BJ (cell line): ENCODE results near the gene RGL1. TPM values are rescaled to one million over a fixed set of nuclear protein-coding genes. Genes with fewer than 3 reads are reported as not detected.

ENCODE experiments used
- CTCF ChIA-PET: fragments of 350-600 bp; formaldehyde crosslinking; extraction: SDS; loops from one replicate; lab custom pipeline; 2021; ENCODE audit warnings: antibody characterized with exemption, inconsistent platforms; lab: Yijun Ruan, JAX
- POLR2A ChIA-PET: fragments of 300-600 bp; sonication (Branson Sonifier 250); formaldehyde crosslinking; extraction: SDS; loops from one replicate; lab custom pipeline; 2021; ENCODE audit warnings: antibody characterized with exemption; lab: Charles Lee
- DNase-seq: peaks from one replicate; pipeline ENCODE4 v3.0.0-alpha.2; 2011; ENCODE audit warnings: low read depth
- H3K27me3 ChIP-seq: 2 replicates; pipeline ENCODE4 v1.6.0; 2011; ENCODE audit warnings: low read length; ENCODE audit not compliant: control insufficient read depth, insufficient read depth
- H3K36me3 ChIP-seq: 2 replicates; pipeline ENCODE4 v1.5.1; 2011; ENCODE audit warnings: low read length; ENCODE audit not compliant: control insufficient read depth, insufficient read depth
- H3K4me3 ChIP-seq: 2 replicates; pipeline ENCODE4 v1.5.1; 2011; ENCODE audit warnings: low read depth, mild to moderate bottlenecking, control low read depth, low read length
- polyA plus RNA-seq: library from polyadenylated mRNA; depleted of rRNA; stranded (reverse); fragments of >200 nt; gene quantifications from 2 replicates; pipeline ENCODE4 v1.2.3, GENCODE V29; 2011
- TF ChIP-seq, protein P1 (sequence below): IDR thresholded peaks from 2 replicates; pipeline ENCODE4 v1.5.1; 2011; ENCODE audit warnings: low read depth, mild to moderate bottlenecking, control low read depth, inconsistent platforms, low read length, moderate library complexity; ENCODE audit not compliant: insufficient read depth

The RGL1 gene
- polyA plus RNA-seq, 1 experiment: 9.7 TPM

DNA sequence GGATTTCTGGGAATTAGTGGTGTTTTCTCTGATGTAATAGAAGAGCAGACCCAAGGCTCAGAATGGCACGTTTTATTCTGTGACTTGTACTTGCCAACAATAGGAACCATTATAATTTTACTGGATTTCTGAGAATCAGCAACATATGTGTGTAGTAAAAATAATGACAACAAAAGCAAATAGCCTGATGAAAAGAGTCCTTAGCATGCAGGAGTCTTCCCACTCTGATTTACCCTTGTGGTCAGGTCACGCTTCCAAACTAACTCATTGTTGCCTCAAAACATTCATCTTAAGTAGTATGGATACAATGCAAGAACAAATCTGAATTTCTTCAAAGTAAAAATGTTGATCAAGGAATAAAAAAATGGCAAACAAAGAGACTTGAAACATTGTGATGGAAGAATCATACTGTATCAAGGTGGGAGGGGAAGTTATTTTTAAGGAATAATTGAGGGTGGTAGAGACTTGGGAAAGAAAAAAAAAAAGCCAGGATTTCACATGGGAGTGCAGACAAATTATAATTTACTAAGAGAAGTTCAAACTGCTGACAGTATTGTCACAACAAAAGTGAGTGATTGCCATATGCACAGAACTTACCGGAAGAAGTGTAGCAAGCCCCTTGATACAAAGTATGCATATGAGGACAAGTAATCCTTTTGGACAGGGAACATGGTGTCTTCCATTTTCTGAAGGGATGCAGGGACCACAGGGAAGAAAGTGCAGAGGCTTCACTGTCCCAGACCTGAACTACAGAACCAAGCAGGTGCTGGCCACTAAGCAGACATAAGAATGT, 31.2 kb upstream of the RGL1 start:
- H3K27me3 ChIP-seq: no peaks in the 10 kb centered on the region
- no peak overlapping the region for H3K4me3 ChIP-seq
- POLR2A ChIA-PET: no interaction called here
- CTCF ChIA-PET: no interaction called here
- TF ChIP-seq, protein P1, sequence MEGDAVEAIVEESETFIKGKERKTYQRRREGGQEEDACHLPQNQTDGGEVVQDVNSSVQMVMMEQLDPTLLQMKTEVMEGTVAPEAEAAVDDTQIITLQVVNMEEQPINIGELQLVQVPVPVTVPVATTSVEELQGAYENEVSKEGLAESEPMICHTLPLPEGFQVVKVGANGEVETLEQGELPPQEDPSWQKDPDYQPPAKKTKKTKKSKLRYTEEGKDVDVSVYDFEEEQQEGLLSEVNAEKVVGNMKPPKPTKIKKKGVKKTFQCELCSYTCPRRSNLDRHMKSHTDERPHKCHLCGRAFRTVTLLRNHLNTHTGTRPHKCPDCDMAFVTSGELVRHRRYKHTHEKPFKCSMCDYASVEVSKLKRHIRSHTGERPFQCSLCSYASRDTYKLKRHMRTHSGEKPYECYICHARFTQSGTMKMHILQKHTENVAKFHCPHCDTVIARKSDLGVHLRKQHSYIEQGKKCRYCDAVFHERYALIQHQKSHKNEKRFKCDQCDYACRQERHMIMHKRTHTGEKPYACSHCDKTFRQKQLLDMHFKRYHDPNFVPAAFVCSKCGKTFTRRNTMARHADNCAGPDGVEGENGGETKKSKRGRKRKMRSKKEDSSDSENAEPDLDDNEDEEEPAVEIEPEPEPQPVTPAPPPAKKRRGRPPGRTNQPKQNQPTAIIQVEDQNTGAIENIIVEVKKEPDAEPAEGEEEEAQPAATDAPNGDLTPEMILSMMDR: no peak
- DNase-seq: peak; percentile 28
- no peaks in the 10 kb centered on the region for H3K36me3 ChIP-seq

DNA sequence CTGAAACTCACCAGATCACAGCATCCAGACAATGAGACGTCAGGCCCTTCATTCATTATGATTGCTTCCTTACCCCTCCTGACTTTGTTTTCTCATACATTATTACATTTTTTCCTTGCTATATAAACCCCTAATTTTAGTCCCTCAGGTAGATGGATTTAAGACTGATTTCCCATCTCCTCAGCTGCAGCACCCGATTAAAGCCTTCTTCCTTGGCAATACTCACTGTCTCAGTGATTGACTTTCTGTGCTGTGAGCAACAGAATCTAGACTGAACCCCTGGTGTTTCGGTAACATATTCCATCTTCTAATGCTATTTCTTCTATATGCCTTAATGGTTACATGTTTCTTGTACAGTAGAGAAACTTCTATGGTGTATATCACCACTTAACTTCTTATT, 30.0 kb upstream of the RGL1 start:
- TF ChIP-seq, protein P1: no peak
- POLR2A ChIA-PET: no interaction called here
- H3K36me3 ChIP-seq: no peaks in the 10 kb centered on the region
- DNase-seq: no peak
- no peaks in the 10 kb centered on the region for H3K27me3 ChIP-seq
- CTCF ChIA-PET: no interaction called here
- H3K4me3 ChIP-seq: no peak overlapping the region

DNA sequence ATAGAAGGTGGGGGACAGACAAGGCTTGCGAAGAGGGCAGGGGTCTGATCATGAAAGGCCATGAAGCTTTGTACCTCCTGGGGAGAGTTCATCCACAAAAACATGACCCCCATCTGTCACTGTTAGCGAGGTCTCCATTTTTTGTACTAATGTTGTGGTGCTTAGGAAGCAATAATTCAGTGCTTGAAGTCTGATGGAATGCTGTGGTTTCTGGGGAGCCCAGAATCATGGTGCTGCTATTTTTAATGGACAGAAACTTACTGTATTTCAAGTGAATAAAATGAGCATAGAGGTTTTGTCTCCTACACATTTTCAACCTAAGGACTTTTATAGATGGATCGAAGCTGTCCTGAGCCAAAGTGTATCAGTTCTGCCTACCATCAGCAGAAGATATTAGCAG, 28.2 kb upstream of the RGL1 start:
- ChIA-PET CTCF (interaction anchor here (0.7 to 2.0 kb wide), 3 partner anchors 66 to 139 kb away, joined by 3 to 5 read pairs (median 4); no protein-coding TSS in a partner anchor), POLR2A (no interaction called here)
- TF ChIP-seq, protein P1: no peak
- no peak overlapping the region for H3K4me3 ChIP-seq
- no peaks in the 10 kb centered on the region for H3K27me3 ChIP-seq
- no peaks in the 10 kb centered on the region for H3K36me3 ChIP-seq
- no peak for DNase-seq

DNA sequence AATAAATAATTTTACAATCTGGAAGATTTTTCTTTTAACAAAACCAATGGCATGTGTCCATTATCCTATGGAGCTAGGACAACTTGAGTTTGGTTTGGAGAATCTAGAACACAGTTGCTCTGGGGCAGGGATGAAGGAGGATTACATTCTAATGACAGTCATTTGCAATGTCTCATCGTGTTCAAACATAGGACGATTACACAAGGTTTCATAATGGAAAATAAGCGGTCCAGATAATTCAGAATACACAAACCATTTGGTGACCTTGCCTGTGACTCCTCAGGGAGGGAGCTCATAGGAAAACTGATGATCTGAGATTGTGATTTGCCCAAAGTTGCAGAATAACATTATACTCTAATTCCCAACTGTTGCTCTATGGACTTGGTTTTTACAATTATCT, 27.6 kb upstream of the RGL1 start:
- no peaks in the 10 kb centered on the region for H3K27me3 ChIP-seq
- ChIA-PET CTCF (interaction anchor here (0.7 to 2.0 kb wide), 4 partner anchors 8 to 138 kb away, joined by 3 to 5 read pairs (median 4); no protein-coding TSS in a partner anchor), POLR2A (no interaction called here)
- no peaks in the 10 kb centered on the region for H3K36me3 ChIP-seq
- TF ChIP-seq, protein P1: no peak
- no peak for DNase-seq
- H3K4me3 ChIP-seq: no peak overlapping the region

DNA sequence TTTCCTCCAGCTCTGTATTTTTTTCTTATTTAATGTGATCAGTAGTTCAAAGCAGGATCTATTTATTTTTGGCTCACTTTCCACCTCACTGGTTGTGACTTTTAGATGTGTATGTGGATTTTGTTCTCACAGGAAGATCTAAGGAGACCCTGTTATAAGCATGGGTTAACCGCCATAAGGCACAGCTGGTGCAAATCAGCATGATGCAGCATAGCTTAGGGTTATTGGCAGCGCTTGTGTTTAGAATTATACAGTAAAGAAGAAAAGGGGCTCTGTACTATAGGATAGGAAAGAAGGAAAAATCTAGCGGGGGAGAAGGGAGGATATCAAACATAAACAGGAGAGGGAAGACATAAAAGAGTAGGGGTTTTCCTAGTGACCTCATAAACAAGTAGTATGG, 26.9 kb upstream of the RGL1 start:
- no peak for DNase-seq
- ChIA-PET CTCF (interaction anchor here (1.0 to 2.0 kb wide), 3 partner anchors 9 to 93 kb away, joined by 3 to 5 read pairs (median 4); no protein-coding TSS in a partner anchor), POLR2A (no interaction called here)
- TF ChIP-seq, protein P1: no peak
- Histone ChIP-seq H3K4me3 (no peak overlapping the region), H3K27me3 (no peaks in the 10 kb centered on the region; the same call in 1 of the 2 replicates), H3K36me3 (no peaks in the 10 kb centered on the region)
